Jurkat, Clone E6-1 (cell line): Measurements from ENCODE around the gene BBS5. TPM values are rescaled to one million over a fixed set of nuclear protein-coding genes. Genes with fewer than 3 reads are reported as not detected.
A peak's percentile ranks its signal among the peaks of the same experiment; 100 is the strongest.
"Not testable (repeated sequence)": the region's sequence is repeated elsewhere in the genome, so short reads cannot be mapped to it uniquely, and the experiment has no call there.

Source experiments
- DNase-seq: peaks from one replicate; pipeline ENCODE4 v3.0.0-alpha.2; 2011; ENCODE audit warnings: low read depth, low spot score
- H3K4me3 ChIP-seq: 2 replicates; pipeline ENCODE4 v1.5.1; 2011; ENCODE audit warnings: mild to moderate bottlenecking, low read length, control low read depth, moderate library complexity
- polyA plus RNA-seq: library from polyadenylated mRNA; unstranded; fragments of >200 nt; gene quantifications from one replicate; pipeline ENCODE4 v1.2.1, GENCODE V29; 2012; ENCODE audit warnings: missing spikeins; ENCODE audit not compliant: insufficient read length, insufficient read depth

The BBS5 gene
- polyA plus RNA-seq: 3.8 TPM

DNA sequence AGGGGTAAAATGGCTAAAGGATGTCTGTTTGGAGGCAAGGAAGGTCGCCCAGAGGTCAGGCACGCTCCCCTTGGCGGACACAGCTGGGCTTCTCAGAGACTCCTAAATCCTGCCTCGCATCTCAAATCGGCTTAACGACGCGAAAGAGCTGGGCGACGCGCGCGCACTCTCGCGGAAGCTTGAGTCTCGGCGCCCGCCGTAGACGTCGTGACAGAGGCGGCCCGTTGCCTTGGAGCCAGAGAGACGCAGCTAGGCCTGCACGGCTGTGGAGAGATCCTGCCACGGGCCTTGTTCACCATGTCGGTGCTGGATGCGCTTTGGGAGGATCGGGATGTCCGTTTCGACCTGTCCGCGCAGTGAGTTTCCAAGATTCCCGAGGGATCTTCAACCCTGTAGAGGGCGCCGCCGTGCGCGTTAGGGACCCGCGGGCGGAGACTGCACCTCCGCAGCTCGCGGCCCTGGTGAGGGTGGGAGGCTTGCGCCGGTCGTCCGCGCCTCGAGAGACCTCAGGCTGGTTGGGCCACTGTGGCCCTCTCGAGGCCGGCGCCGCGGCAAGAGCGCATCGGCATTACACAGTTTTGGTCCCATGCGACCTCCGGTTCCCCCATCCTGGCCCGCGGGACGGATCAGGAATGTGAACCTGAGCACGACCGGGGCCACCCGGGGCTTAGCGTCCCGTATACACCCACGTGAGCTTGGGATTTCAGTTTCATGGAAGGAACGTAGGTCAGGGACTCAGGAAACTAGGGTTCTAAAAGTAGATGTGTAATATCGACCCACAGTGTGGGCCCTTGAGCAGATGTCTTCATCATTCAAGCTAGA lies at the start of gene BBS5:
BBS5 (plus strand) TSS at position 238 of the 822 bp plus-strand sequence; CDS start at position 298, 60 bp downstream.
- H3K4me3 ChIP-seq: peak within 1 kb of the TSS; percentile 71
- peak; percentile 62 for DNase-seq

DNA sequence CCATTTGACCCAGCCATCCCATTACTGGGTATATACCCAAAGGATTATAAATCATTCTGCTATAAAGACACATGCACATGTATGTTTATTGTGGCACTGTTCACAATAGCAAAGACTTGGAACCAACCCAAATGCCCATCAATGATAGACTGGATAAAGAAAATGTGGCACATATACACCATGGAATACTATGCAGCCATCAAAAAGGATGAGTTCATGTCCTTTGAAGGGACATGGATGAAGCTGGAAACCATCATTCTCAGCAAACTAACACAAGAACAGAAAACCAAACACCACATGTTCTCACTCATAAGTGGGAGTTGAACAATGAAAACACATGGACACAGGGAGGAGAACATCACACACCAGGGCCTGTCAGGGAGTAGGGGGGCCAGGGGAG lies 47.5 kb upstream of the BBS5 start:
- H3K4me3 ChIP-seq, DNase-seq: not testable (repeated sequence)

DNA sequence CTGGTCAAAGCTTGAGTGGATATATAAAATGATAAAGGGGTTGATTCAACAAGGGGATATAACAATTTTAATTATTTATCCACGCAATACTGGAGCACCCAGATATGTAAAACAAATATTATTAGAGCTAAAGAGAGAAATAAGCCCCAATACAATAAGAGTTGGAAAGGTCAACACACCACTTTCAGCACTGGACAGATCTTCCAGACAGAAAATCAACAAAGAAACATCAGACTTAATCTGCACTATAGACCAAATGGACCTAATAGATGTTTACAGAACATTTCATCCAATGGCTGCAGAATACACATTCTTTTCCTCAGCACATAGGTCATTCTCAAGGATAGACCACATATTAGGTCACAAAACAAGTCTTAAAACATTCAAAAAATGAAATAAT lies 45.1 kb upstream of the BBS5 start:
- not testable (repeated sequence) for DNase-seq, H3K4me3 ChIP-seq

DNA sequence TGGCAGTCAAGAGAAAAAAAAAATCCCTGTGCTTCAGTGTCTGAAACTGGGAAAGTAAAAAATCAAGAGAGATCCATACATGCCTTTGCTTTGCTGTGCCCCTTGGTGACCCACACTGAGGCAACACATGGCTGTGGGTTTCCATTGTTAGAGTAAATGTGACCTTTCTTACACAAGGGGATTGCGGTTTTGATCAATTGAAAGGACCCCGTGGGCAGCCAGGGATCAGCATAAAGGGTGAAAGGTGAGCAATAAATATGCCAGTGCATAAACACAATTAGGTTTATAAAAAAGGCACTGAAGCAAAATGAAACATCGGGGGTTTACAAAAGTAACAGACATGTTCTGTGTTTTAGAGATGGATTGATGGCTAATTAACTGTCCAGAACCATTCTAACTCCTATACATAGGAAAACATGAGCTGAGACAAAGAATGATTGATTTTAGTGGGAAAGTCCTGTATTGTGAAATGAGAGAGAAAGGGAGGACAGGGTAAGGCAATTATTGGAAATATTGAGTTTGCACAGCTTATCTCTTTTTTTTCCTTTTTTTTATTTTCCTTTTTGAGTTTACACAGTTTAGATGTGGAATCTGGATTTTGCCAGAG lies 40.7 kb upstream of the BBS5 start:
- DNase-seq: no peak
- H3K4me3 ChIP-seq: no peak overlapping the region

DNA sequence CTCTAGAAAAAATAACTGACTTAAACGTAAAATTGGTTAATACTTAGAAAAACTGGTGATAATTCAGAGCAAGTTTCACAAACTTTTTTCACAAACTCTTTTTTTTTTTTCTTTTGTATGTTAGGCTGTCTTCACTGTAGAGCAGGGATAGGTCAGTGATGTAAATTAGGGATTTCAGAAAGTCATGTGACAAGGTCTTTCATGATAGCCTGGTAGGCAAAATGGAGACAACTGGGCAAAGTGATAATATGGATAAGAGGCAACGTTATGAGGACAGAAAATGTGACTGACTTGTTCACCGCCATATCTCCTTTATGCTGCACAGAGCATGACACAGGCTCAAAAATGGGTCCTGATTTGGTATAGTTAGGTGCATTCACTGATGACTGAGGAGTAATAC lies 39.4 kb upstream of the BBS5 start:
- no peak for DNase-seq
- no peak overlapping the region for H3K4me3 ChIP-seq

DNA sequence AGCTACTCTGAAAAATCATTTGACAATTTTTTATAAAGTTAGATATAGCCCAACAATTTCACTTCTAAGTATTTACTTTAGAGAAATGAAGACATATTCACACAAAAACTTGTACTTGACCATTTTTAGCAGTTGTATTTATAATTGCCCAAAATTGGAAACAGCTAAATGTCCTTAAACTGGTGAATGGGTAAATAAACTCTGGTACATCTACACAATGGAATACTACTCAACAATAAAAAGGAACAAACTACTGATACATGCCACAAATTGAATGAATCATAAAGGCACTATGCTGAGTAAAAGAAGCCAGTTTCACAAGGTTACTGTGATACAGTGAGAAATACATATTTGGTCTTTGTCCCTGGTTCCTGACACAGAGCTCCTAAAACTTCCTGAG lies 32.8 kb upstream of the BBS5 start:
- no peak overlapping the region for H3K4me3 ChIP-seq
- no peak for DNase-seq

DNA sequence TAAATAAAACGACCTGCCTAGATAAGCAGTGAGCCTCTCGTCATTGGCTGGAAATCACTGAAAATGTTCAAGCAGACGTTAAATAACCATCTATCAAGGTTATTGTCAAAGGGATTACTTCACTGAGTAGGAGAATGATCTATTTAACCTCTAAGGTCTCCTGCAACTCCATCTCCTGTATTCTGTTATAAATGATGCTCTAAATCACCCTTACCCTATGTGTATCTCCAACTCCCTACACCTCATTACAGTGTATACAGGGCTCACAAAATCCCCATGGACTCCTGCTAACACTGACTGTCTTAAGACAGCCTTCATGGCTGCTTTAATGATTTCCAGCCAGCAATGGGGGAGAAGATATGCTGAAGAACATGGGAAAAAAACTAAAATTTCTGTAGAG lies 31.0 kb upstream of the BBS5 start:
- DNase-seq: no peak

DNA sequence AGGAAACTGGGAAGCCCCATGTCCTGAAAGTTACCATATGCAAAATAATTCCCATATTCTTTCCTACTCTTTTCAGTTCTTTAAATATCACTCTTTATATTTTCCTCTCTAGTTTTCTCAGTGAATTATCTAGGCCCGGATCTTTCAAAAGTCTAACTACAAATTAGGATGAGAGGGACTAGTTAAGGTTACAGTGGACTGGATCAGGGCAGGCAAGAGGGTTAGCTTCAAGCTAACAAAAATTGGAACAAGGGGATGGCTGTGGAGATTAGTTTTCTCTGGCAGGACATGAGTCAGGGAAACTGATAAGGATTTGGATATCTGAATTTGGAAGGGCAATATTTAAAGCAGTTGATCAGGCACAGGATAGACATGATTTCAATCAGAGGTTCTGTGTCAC lies 30.4 kb upstream of the BBS5 start:
- no peak for DNase-seq
- no peak overlapping the region for H3K4me3 ChIP-seq

More for the DNA sequence above, 31.0 kb upstream of the BBS5 start:
- H3K4me3 ChIP-seq: no peak overlapping the region

DNA sequence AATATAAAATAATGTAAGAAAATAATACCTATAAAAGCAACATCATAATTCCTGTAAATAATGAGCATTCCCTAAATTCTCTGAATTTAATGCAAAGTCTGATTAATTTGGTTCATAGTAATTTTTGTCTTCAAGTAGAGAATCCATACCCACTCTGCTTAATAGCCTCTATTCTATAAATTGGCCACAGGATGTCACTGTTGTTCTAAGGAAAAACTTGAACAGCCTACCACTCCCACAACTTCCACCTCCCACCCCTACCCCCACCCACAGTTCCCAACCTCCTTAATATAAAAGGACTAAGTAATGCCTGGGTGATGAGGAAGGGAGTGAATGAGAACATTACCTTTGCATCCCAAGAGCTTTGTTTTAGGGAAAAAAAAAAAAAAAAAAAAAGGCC lies 27.2 kb upstream of the BBS5 start:
- no peak overlapping the region for H3K4me3 ChIP-seq
- peak; percentile 53 for DNase-seq

DNA sequence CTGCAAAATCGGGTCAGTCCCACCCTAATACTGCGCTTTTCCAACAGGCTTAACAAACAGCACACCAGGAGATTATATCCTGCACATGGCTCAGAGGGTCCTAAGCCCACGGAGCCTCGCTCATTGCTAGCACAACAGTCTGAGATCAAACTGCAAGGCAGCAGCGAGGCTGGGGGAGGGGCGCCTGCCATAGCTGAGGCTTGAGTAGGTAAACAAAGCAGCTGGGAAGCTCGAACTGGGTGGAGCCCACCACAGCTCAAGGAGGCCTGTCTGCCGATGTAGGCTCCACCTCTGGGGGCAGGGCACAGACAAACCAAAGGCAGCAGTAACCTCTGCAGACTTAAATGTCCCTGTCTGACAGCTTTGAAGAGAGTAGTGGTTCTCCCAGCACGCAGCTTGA lies 26.2 kb upstream of the BBS5 start:
- DNase-seq: peak; percentile 60
- H3K4me3 ChIP-seq: peak overlapping the region; percentile 29

DNA sequence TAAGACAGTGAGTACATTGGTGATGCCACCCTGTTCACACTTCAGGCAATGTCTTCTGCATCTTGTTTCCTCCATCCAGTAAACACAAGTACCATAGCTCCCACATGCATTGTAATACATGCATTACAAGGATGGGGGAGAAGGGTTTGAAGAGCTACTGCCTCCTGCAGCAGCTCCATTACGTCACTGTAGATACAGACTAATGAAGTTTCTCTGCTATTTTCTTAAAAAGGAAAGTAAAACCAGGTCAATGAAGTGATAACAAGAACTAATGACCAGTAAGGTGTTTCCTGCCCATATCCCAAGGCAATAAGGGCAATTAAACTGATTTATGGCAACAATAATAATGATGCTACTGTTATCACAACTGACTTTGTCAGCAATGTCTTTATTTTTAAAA lies 18.2 kb upstream of the BBS5 start:
- DNase-seq: no peak
- no peak overlapping the region for H3K4me3 ChIP-seq

DNA sequence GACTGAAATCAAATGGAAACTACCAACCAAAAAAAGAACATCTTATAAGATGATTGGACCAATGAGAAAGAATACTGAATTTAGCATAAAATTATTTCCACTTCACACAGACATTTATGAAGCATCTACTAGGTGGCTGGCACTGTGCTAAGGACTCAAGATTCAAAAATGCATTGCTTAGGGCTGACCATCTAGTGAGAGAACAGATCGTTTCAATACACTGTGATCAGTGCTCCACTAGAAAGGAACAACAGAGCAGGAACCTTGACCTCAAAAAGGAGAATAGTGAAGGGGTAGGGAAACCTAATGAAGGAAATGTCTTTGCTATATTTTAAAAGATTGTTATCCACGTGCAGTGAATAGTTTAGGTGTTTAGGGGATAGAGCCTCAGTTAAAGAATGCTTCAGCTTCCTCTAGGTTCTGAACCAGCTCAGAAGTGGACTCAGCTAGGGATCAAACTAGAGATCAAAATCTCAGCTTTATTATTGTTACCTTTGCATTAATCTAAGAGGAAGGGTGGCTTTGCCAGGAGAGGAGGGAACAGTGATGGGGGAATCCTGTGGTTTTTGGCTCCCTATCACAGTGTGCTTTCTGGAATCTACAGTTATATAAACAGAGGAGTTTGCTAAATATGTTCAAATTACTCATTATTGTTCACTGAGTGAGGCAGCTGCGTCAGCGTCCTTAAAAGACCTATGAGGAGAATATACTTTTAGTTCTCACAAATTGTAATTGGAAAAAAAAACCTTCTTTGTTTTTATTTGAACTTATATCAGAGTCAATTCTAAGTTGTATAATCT lies 16.2 kb upstream of the BBS5 start:
- no peak for DNase-seq
- no peak overlapping the region for H3K4me3 ChIP-seq

DNA sequence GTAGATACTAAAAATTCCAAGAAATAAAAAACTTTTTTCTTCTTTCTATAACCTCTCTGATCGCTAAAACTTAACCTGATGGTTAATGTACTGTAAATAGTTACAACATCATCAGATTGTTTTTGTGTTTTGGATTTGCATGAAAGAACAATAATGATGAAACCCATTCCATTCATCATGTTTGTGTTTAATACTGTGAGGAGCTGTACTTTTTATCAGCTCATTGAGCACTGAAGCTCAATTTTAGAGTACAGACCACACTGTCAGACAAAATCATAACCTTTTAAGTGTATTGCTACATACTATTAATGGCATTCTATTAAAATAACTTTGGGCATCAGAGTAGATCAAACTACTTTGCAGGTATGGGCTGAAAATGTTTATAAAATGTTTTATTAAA lies 14.8 kb upstream of the BBS5 start:
- no peak overlapping the region for H3K4me3 ChIP-seq
- DNase-seq: no peak

DNA sequence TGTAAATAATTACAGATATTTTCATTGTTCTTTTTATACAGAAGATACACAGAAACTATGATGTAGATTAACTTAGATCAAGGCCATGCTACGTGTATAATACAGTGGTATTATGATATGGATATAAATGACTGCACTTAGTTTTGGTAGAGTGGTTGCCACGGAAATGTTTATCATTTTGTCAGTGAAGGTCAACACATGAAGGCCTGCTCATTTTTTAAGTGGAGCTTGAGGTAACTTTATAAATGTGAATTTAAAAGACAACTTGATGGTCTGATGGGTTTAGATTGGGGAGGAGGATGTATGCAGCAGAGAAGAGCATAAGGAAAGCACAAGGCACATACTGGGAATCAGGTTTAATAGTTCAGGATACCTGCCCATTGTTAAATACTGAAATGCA lies 14.4 kb upstream of the BBS5 start:
- no peak for DNase-seq

DNA sequence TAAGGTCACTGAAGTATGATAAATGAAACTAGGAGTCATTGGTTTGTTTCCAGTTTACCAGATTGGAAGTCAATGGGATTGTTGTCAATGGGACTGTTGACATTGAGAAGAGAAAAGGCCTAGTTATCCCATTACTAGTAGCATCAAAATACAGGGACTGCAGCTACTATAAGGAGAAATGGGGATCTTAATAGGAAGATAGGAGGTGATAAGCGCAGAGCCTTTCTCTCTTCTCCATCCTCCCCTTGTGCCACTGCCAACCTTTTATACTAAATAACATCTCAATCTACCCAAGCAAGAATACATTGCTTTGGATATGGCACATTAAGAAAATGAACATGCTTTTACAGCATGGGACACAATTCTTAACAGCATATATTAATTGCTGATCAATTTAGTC lies 10.5 kb upstream of the BBS5 start:
- no peak for DNase-seq
- H3K4me3 ChIP-seq: no peak overlapping the region

More for the DNA sequence above, 14.4 kb upstream of the BBS5 start:
- H3K4me3 ChIP-seq: no peak overlapping the region

DNA sequence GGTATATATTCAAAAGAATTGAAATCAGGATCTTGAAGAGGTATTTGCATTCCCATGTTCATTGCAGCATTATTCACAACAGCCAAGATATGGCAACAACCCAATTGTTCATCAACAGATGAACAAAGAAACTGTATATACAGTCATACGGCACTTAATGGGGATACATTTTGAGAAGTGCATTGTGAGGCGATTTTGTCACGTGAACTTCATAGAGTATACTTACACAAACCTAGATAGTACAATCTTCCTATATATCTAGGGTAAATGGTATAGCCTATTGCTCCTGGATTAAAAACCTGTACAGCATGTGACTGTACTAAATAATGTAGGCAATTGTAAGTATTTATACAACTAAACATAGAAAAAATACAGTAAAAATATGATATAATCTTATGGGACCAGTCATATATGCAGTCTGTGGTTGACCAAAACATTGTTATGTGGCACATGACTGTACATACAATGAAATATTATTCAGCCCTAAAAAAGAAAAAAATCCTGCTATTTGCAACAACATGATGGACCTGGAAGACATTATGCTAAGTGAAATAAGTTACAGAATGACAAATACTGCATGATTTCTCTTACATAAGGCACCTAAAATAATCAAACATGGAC lies 9.2 kb upstream of the BBS5 start:
- DNase-seq: no peak
- H3K4me3 ChIP-seq: no peak overlapping the region

DNA sequence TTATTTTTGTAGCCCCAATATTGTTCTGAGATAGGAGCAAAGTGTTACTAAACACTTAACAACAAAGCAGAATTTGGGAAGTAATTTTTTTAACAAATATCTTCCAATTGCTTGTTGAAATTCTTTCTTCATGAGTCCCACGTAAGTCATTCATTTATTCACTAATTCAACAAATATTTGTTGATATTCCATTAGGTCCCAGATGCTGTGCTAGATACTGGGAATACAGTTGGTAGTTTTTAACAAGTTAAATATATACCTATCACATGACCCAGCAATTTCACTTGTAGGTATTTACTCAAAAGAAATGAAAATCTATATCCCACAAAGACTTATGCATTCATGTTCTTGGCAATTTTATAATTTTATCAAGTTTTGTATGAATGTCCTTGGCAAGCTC lies 7.0 kb upstream of the BBS5 start:
- H3K4me3 ChIP-seq: no peak overlapping the region
- DNase-seq: no peak

DNA sequence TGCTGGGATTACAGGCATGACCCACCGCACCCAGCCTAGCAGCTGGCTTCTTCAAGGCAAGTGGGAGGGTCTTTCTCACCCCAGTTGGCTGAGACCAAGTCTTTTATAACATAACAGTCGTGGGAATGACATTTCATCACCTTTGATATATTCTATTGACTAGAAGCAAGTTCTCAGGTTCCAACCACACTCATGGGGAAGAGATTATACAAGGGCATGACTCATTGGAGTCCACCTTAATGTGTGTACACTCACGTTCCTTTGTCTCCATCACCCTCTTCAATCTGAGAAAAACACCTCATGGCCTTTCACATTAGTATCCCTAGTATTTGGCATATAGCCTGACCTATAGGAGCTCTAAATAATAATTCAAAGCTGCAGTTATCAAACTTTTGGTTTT lies 2.8 kb upstream of the BBS5 start:
- DNase-seq: no peak
- no peak overlapping the region for H3K4me3 ChIP-seq

DNA sequence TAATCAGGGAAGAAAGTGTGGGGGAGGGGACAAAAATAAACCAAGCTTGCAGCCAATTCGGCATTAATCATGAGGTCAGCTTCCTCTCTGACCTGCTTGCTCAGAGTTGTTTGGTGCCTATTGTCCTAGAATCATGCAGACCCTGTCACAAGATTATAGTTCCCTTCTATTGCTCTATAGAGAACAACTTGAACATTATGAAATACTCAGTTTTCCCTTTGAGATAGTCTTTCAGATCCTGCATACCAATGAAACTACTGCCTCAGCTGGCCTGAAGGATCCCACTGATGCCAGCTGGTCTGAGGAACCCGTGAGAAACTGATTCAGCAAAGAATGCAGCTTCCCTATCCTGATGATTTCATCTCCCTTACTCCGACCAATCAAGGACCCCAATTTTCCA lies 955 bp upstream of the BBS5 start:
- no peak overlapping the region for H3K4me3 ChIP-seq
- DNase-seq: no peak
